ENCODE results near the gene LOXL1. TPM values are rescaled to one million over a fixed set of nuclear protein-coding genes. Genes with fewer than 3 reads are reported as not detected.

The LOXL1 gene
- total RNA-seq, 1 donor from 2014 or later: 5.8 TPM

DNA sequence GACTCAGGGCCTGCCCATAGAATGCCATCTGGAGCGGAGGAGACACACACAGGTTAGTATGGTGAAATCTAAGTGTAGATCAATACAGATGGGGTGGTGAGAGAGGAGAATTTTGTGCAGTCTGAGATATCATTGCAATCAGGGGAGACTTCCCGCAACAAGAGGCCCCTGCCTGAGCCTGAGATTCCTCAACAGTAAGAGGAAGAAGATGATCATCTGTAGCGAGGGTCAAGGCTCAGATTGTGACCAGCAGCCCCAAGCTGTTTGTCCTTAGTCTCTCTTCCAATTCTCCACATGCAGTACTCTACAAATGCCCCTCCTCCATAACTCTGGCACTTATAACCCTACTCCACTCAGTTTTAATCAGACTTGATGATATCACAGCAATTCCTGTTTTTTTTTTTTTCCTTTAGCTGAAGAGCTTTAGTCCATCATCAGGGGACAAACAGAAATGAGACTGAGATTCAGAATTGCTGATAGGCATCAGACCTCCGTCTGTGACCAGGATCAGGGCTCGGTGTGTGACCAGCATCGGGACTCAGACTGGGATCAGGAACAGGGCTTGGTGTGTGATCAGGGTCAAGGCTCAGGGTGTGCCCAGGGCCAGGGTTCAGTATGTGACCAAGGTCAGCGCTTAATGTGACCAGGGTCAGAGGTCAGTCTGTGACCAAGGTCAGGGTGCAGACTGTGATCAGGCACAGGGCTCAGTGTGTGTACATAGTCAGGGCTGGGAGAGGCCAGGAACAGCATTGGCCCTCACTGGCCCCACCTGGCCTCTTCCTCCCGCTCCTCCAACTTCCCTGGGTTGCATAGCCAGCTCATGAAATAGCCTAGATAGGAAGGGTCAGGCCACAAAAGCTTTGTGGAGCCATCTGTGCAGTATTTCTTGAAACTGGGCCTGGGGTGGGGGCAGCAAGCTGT is 14.1 kb downstream of the LOXL1 start:
- no peak for ATAC-seq

DNA sequence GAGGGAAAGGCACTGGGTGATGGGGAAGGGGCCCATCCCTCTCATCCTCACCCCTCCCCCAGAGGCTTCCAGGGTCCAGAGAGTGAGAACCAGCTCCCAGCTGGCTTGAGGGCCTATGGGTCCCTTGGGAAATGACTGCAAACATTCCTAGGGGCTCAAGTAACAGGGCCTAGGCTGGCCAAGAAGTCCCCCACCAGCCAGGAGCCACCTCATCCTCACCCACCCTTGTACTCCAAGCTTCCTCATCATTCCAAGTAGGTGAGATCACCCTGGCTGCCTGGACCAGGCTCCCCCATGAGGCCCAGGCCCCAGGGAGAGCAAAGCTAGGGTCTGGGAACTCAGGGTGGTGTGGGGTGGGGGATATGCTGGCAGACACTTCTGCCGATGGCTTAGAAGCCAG is 14.8 kb downstream of the LOXL1 start:
- no peak for ATAC-seq

DNA sequence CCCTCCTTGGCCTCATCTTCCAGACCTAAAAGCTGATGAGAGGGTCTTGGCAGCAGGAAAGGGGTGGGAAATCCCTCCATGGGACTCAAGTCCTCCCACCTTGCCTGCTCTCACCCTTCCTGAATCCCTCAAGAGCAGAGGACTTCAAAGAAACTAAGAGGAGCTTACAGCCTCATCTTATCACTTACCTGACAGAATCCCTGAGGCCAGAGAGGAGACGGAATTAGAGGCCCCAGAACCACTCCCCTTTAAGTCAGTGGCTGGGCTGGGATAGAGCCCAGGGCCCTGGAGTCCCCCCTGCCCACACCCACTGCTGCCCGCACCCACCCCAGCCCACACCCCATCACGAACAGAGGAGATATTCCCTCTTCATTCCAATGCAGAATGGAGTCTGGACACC is 15.2 kb downstream of the LOXL1 start:
- no peak for ATAC-seq

DNA sequence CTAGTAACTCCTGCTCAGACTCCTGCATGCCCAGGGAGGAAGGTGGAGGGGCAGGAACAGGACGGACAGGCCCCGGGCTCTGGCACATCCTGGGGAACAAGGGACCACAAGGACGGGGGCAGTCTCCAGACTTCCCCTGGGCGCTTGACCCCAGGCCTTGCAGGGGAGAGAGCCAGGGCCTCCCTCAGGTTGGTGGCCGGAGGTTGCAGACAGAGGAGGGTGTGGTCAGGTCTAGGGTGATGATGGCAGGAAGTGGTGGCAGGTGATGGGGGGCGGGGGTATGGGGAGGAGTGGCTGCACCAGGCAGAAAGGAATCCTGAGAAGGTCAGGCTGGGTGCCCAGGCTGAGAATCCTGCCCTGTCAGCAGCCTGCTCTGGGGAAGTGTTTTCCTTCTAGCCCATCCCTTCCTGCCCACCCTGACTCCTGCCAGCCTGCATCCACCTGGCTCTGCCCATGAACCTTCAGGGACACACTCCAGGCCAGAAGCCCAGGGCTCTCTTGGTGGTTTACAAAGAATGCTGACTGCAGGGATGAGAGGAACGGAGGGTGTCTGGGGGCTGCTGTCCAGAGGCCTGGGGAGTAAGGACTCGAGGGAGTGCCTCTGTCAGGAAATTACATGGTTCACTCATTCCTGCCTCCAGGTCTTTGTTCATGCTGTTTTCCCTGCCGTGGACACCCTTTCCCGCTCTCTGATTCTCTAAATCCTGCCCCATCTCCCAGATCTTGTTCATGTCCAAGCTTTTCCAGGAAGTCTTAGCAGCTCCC is 15.8 kb downstream of the LOXL1 start:
- no peak for ATAC-seq

DNA sequence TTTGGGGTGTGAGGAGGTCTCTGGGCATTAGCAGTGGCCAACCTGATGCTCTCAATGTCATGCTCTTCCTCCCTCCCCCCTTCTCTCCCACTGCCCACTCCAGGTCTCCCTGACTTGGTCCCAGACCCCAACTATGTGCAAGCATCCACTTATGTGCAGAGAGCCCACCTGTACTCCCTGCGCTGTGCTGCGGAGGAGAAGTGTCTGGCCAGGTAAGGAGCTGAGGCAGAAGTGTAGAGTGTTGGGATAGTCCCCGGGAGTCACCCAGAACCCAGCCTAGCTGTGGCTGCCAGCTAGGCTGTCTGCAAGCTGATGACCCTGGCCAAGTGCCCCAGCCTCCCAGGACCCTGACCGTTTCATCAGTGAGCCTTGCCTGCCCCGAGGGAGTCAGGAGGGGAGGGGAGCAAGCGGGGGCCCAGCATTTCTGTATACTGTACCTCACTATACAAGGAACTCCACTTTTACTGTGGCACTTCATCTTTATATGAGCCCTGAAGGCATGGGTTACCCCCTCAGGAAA is 16.5 kb downstream of the LOXL1 start:
- ATAC-seq: no peak

DNA sequence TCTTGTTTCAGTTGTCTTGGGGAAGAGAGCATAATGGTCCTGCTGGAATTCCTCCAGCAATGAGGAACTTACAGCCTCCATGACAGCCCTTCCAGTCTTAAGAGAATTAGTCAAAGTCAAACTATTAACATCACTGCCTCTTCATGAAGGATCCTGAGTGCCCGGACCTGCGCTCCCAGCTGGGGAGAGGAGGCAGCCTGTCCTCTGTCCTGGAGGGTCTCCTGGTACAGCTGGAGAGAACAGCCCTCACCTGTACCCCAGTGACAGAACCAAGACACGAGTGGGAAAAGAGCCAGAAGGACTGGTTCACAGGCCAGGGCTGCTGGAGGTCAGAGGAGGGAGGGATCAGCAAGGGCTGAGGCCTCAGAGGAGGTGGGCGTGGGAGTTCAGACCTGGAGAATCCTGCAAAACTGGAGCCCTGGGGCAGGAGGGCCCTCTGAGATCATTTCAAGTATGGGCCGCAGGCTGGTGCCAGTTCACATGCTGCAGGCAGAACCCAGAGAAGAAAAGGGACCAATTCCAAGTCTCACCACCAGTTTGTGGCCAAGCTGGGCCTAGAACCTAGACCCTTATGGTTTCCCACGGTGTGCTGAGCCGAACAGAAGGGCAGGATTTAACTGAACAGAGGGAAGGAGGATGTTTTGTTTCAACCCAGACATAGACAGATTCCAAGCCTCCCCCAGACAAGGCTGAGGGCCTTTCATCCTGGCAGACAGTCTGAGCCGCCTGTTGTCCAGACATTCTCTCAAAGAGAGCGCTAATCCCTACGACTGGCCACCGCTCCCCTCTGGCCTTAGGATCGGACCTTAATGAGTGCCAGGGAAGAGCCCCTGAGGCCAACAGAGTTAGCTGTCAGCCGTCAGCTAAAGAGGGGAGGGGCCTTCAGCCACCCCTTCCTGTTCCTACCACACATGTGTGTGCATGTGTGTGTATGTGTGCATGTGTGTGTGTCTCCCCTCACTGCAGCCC is 18.2 kb downstream of the LOXL1 start:
- no peak for ATAC-seq

DNA sequence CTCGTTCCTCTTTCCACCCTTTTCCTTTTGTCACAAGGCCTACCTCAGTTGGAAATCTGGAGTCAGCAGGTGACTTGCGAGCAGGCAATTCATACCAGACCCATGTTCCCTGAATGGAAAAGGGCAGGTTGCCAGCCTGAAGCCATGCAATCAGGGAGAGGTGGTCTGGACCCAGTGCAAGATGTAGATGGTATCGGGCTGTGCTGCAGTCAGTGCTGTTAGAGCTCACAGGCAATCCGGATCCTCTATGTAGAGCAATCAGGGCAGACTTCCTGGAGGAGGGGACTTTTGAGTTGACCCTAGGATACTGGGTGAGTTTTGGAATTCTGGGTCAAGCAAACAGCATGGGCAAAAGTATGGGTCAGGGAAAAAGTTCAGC is 18.9 kb downstream of the LOXL1 start:
- no peak for ATAC-seq

DNA sequence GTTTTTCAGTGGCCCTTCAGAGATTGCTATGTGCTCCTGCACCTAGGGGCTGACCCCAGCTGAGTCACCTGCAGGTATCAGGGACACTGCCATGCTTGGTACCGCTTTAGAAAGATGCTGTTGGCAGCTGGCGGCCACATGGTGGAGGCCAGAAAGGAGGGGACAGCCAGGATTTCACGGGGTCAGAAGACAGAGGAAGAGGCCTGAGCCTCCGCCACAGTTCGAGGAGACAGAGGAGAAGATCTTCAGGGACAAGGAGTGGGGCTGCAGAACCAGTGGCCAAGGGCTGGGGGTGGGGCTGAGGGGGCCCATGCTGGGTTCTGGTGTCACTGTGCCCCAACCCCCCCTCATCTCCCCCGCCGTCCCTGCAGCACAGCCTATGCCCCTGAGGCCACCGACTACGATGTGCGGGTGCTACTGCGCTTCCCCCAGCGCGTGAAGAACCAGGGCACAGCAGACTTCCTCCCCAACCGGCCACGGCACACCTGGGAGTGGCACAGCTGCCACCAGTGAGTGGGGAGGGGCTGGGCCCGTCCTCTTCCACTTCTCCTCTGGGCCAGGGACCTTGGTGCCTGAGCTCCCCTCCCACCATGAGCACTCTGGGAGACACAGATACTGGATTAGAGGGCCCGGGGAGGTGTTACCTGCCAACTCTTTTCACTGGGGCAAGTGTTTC is 19.9 kb downstream of the LOXL1 start:
- no peak for ATAC-seq

DNA sequence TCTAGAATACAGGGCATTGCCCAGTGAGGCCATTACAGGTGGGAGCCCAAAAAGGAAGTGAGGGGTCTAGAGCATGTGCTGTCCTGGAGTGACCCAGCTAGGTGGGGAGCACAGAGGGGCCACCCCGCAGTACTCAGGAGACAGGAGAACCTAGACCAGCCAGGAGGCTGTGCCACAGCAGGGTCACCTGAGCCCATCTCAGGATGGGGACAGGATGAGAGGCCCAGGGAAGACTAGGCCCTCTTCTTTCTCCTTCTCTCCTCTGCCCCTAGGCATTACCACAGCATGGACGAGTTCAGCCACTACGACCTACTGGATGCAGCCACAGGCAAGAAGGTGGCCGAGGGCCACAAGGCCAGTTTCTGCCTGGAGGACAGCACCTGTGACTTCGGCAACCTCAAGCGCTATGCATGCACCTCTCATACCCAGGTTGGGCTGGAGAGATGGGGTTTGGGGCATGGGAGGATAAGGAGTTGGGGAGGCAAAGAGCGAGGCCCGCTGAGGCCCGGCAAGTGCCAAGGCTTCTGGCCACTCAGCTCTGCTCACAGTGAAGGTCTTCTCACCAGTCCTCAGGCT is 20.6 kb downstream of the LOXL1 start:
- no peak for ATAC-seq

DNA sequence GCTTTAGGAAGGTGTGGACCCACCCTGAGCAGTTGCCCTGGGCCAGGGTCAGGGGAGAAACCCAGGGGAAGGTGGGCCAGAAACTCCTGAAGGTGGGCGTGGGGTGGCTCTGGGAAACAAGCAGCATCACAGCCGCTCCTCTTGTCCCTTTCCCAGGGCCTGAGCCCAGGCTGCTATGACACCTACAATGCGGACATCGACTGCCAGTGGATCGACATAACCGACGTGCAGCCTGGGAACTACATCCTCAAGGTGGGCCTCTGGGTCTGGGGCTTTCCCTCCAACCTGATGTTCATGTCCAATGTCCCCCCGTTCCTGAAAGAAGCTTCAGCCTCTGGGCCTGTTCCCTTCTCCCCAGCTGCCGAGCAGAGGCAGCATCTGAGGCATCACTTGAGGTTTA is 21.4 kb downstream of the LOXL1 start:
- no peak for ATAC-seq

DNA sequence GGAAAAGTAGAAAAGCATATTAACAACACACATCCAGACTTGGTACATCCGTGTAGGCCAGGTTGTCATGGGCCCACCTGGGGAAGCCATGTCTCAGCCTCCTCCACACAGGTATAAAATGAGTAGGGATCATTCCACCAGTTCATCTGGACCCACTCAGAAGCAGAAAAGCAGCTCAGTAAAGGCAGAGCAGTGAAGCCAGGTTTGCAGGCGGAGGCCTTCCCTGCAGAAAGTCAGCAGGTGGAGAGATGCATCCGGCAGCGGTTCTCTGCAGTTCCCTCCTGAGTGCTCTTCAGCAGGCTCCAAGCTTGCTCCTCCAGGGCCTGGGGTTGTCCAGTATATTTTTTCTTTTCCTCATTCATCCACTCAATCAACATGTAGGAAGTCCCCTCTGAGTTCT is 22.1 kb downstream of the LOXL1 start:
- no peak for ATAC-seq

DNA sequence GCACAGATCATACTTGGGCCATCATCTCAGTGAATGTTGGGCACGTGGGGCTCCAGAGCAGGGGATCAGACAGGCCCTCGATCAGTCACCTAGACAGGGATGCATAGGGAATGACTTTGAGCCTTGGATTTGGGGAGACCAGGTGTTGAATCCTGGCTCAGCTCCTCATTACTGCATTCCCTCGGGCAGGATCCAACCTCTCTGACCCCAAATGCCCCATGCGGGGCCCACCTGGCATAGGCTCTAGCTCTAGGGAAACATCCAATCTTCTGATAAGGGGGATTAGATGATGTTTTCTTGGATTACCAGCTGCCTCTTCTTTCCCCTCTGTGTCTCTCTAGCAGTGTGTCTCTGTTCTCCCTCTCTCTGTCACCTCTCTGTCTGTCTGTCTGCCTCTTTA is 22.7 kb downstream of the LOXL1 start:
- no peak for ATAC-seq

DNA sequence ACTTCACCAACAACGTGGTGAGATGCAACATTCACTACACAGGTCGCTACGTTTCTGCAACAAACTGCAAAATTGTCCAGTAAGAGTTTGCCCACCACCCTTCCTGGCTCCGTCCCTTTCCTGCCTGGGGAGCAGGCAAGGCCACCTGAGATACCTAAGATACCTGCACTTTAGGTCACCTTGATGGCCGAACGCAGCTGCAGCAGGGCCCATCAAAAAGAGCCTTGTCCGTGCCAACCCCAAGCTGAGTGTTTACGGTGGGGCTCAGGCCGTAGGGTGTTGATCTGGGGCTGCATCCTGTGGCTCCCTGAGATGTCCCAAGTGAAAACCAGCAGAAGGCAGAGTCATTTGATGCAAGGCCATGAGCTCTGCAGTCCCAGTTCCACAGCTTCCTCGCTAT is 23.2 kb downstream of the LOXL1 start:
- ATAC-seq: no peak

DNA sequence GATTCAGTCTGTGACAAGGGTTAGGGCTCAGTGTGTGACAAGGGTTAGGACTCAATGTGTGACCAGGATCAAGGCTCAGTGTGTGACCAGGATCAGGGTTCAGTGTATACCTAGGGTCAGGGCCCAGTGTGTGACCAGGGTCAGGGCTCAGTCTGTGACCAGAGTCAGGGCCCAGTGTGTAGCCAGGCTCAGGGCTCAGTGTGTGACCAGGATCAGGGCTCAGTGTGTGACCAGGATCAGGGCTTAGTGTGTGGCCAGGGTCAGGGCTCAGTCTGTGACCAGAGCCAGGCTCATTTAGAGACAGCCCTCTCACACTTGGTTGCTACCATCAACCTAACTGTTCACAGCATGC is 24.2 kb downstream of the LOXL1 start:
- ATAC-seq: no peak

DNA sequence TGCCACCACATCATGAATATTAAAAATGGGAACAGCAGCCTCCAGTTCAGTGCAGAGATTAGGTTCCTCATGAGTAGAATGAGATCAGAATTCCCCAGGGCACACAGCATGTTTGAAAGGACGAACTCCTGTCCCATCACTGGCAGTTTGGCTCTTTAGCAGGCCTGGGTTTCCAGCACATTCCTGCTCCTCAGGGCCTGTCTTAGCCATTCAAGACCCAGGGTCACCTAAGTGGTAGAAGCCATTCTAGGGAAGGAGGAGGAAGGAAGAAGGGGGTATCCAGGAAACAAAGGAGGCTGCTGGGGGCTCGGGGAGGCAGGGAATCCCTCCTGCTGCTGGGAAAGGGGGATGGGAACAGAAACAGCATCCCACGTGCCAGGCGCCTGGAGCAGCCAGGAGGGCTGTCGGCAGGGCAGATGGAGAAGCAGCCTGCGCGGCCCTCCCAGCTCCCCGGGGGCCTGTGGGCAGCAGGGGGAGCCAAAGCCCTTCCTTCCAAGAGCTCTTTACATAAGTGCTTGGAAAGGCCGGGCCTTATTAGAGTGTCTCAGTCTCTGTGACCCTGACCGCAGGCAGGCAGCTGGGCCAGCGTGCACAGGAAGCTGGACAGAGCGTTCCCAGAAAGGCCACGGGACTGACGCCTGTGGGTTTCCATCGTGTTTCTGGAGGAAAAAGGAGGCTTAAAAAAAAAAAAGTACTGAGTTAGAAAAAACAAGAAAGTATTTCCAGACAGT is 24.7 kb downstream of the LOXL1 start:
- peak; percentile 62 for ATAC-seq

DNA sequence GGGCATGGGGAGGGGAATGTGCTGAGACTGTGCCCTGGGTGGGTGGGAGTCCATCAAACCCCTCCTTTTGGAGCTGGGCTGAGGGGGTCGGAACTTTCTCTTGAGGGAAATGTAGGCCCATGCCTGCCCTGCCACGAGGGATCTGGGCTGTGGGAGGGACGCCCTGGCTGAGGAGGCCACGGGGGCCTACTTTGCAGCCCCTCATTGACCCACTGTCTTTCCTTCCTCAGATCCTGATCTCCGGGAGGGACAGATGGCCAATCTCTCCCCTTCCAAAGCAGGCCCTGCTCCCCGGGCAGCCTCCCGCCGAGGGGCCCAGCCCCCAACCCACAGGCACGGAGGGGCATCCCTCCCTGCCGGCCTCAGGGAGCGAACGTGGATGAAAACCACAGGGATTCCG is 25.3 kb downstream of the LOXL1 start:
- ATAC-seq: no peak

DNA sequence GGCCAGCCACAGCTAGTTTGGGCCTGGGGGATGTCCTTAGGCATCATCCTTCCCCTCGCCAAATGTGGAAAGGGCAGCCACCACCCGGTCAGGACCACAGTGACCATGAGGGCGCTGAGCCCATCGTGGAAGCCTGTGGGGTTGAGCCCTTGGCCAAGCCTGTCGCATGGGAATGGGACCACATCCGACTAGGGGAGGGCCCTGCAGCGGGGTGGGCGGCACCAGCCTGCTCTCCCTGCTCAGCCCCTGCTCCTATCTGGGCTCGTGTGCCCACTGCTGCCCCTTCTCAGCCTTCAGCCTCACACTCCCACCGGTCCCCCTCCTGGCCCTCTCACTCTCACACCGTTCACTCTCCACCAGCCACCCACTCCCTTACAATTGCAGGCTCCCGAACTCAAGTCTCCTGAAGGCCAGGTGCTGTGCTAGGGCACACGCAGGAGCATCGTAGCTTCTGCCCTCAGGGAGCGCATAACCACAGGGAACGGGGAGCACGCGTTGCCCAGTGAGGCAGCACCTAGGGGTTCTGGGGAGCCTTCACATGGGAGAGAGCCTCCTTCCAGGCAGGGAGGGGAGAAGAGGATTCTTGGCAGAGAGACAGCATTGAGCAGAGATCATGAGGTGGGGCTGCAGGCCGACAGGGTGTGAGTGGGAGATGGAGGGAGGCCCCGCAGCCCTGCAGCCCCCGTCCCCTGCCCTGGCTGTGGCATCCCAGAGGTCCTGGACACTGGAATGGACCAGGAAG is 26.1 kb downstream of the LOXL1 start:
- no peak for ATAC-seq

DNA sequence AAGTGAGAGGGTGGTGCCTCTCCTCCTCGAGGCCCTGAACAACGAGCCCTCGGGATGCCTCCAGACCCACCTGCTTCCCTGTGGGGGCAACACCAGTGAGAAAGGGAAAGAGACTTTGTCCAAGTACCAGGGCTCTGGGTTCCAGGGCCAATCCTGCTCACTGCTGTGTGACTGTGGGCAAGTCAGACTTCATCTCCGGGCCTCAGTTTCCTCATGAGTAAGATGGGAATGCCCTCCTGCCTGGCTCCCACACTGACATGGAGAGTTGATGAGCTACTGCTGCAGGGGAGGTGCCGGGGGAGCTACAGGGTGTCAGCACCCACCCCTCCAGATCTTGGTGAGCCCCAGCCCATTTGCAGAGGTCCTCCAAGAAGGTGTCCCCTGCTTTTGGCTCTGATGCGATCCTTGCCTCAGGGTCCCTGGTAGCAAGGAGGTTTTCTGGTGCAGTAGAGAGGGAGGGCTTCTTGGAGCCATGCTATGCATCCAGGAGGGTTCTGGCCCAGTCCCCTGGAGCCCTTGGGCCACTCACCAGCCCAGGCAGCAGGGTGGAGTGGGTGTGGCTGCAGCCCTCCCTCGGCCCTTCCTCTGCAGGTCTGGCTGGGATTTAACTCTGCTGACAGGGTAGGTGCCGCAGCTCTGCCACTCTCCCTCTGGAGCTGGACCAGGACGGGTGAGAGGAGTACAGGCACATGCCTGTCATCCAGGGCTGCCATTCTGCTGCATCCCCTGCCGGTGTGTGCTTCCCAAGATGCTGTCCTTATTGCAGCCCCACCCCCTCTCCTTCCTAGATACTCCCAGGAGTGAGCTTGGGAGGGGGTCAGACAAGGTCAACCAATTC is 26.9 kb downstream of the LOXL1 start:
- ATAC-seq: no peak
